HG03097 (cell line): ENCODE measurements around the gene RAB5IF.

Source experiments
- ATAC-seq: cut with Tn5 transposase; IDR thresholded peaks from one replicate; pipeline ENCODE4 v1.9.1; 2021; ENCODE audit not compliant: unreplicated experiment, low FRiP score

Gene RAB5IF

DNA sequence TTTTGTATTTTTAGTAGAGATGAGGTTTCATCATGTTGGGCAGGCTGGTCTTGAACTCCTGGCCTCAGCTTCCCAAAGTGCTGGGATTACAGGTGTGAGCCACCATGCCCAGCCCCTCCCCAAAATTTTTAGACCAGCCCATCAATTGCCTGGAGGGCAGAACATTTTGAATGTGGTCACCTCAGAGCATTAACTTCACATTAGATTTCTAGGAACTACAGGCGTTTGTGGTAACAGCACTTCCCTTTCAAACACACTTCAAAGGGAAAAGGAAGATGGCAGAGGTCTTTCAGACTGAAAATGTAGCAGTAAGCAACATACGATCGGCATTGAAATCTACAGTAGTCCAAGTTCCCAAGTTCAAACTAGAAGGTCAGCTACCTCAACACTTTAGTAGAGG is 52.7 kb downstream of the RAB5IF start:
- ATAC-seq = no peak
